Mesenchymal stem cell (in vitro differentiated cells and primary cell): ENCODE results near the gene MINK1.
"Not testable (repeated sequence)": the region's sequence is repeated elsewhere in the genome, so short reads cannot be mapped to it uniquely, and the experiment has no call there.

Source experiments
- DNase-seq: peaks from one replicate; pipeline ENCODE4 v3.0.0-alpha.2; 2013
- H2AFZ ChIP-seq: one replicate; pipeline ENCODE4 v1.6.1; 2013; ENCODE audit warnings: low read depth, mild to moderate bottlenecking, control low read depth, inconsistent platforms, low read length, moderate library complexity
- H2AK5ac ChIP-seq: 2 replicates; pipeline ENCODE4 v1.6.1; 2013; ENCODE audit warnings: low read length, moderate library complexity, mild to moderate bottlenecking, inconsistent platforms; ENCODE audit not compliant: severe bottlenecking
- H2BK120ac ChIP-seq: one replicate; pipeline ENCODE4 v1.6.1; 2013; ENCODE audit warnings: low read depth, mild to moderate bottlenecking, inconsistent platforms, low read length, moderate library complexity
- H2BK12ac ChIP-seq, 2 experiments: one replicate each; pipeline ENCODE4 v1.6.1; 2013; ENCODE audit warnings: inconsistent platforms in 2 of 2, low read length in 2 of 2, mild to moderate bottlenecking in 2 of 2, moderate library complexity in 2 of 2, control low read depth in 1 of 2
- H2BK15ac ChIP-seq: one replicate; pipeline ENCODE4 v1.6.1; 2013; ENCODE audit warnings: mild to moderate bottlenecking, low read depth, inconsistent platforms; ENCODE audit not compliant: poor library complexity, severe bottlenecking
- H2BK5ac ChIP-seq: 2 replicates; pipeline ENCODE4 v1.6.1; 2013; ENCODE audit warnings: low read depth, mild to moderate bottlenecking, low read length, control low read depth, inconsistent platforms; ENCODE audit not compliant: poor library complexity, severe bottlenecking
- H3K14ac ChIP-seq, 2 experiments: one replicate each; pipeline ENCODE4 v1.6.1; 2013; ENCODE audit warnings: inconsistent platforms in 2 of 2, low read length in 2 of 2, control low read depth in 1 of 2, mild to moderate bottlenecking in 1 of 2, moderate library complexity in 1 of 2
- H3K18ac ChIP-seq, 2 experiments: one replicate each; pipeline ENCODE4 v1.6.1; 2013; ENCODE audit warnings: inconsistent platforms in 2 of 2, low read length in 2 of 2, control low read depth in 1 of 2, low read depth in 1 of 2, mild to moderate bottlenecking in 1 of 2
- H3K23ac ChIP-seq, 2 experiments: one replicate each; pipeline ENCODE4 v1.6.1; 2013; ENCODE audit warnings: inconsistent platforms in 2 of 2, low read length in 2 of 2, mild to moderate bottlenecking in 2 of 2, moderate library complexity in 2 of 2, control low read depth in 1 of 2
- H3K27ac ChIP-seq: 2 replicates; pipeline ENCODE4 v1.5.1; 2013; ENCODE audit warnings: mild to moderate bottlenecking, moderate library complexity, low read length, control low read depth, inconsistent platforms; ENCODE audit not compliant: poor library complexity, severe bottlenecking
- H3K27me3 ChIP-seq, 2 experiments: 2 replicates each; pipeline versions ENCODE4 v1.6.1 to v1.7.0; 2013; ENCODE audit warnings: low read length in 2 of 2, mild to moderate bottlenecking in 2 of 2, moderate library complexity in 2 of 2, control low read depth in 1 of 2, inconsistent platforms in 1 of 2; ENCODE audit not compliant: control insufficient read depth in 1 of 2, insufficient read depth in 1 of 2
- H3K36me3 ChIP-seq, 2 experiments: 2 replicates each; pipeline versions ENCODE4 v1.6.1 to v1.7.0; 2013; ENCODE audit warnings: low read length in 2 of 2, control low read depth in 1 of 2, inconsistent platforms in 1 of 2, low read depth in 1 of 2, mild to moderate bottlenecking in 1 of 2; ENCODE audit not compliant: insufficient read depth in 2 of 2, control insufficient read depth in 1 of 2
- H3K4ac ChIP-seq, 2 experiments: one replicate each; pipeline ENCODE4 v1.6.1; 2013; ENCODE audit warnings: inconsistent platforms in 2 of 2, low read length in 2 of 2, mild to moderate bottlenecking in 2 of 2, moderate library complexity in 2 of 2, control low read depth in 1 of 2, low read depth in 1 of 2
- H3K4me1 ChIP-seq: 2 replicates; pipeline ENCODE4 v1.6.1; 2013; ENCODE audit warnings: low read depth, low read length, control low read depth; ENCODE audit not compliant: control insufficient read depth, insufficient read depth
- H3K4me2 ChIP-seq: 2 replicates; pipeline ENCODE4 v1.6.1; 2013; ENCODE audit warnings: low read length, mild to moderate bottlenecking, inconsistent platforms; ENCODE audit not compliant: poor library complexity, severe bottlenecking
- H3K4me3 ChIP-seq, 2 experiments: 2 replicates each; pipeline versions ENCODE4 v1.5.1 to v1.7.0; 2013; ENCODE audit warnings: low read length in 2 of 2, mild to moderate bottlenecking in 2 of 2, control low read depth in 1 of 2, low read depth in 1 of 2; ENCODE audit not compliant: insufficient read depth in 1 of 2
- H3K79me1 ChIP-seq: replicated peaks from 2 replicates; pipeline ENCODE4 v1.6.1; 2013; ENCODE audit warnings: mild to moderate bottlenecking, control low read depth, low read length, inconsistent platforms; ENCODE audit not compliant: poor library complexity, severe bottlenecking
- H3K9ac ChIP-seq: 2 replicates; pipeline ENCODE4 v1.7.0; 2013; ENCODE audit warnings: mild to moderate bottlenecking, low read length, moderate library complexity
- H3K9me3 ChIP-seq: 2 replicates; pipeline ENCODE4 v1.7.0; 2013; ENCODE audit warnings: mild to moderate bottlenecking, low read length; ENCODE audit not compliant: control insufficient read depth
- H4K8ac ChIP-seq: one replicate; pipeline ENCODE4 v1.6.1; 2013; ENCODE audit warnings: inconsistent platforms, mild to moderate bottlenecking, low read length, moderate library complexity
- H4K91ac ChIP-seq: one replicate; pipeline ENCODE4 v1.6.1; 2013; ENCODE audit warnings: mild to moderate bottlenecking, low read length, inconsistent platforms
- WGBS: methylation state at CpG from one replicate; pipeline ENCODE4 v1.1.7; 2013; ENCODE audit warnings: mixed read lengths; 5-methylcytosine and 5-hydroxymethylcytosine counted together

The MINK1 gene

DNA sequence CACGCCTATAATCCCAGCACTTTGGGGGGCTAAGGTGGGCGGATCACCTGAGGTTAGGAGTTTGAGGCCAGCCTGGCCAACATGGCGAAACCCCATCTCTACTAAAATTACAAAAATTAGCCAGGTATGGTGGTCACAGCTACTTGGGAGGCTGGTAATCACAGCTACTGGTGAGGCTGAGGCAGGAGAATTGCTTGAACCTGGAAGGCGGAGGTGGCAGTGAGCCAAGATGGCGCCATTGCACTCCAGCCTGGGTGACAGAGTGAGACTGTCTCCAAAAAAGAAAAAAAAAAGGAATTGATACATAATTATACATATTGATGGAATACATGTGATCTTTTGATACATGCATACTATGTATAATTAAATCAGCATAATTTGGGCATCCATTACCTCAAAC, 34.4 kb downstream of the MINK1 start:
- 96% methylated on average over 2 of the region's 5 CpGs for WGBS

GRCh38 chr17:4869058-4869998, 36.2 kb downstream of the MINK1 start:
- H3K4me2 ChIP-seq, H4K91ac ChIP-seq, H2AK5ac ChIP-seq, H3K4ac ChIP-seq, H2BK12ac ChIP-seq, H2BK15ac ChIP-seq, H3K27me3 ChIP-seq, H3K36me3 ChIP-seq, H3K9me3 ChIP-seq, H3K9ac ChIP-seq, DNase-seq, H3K4me1 ChIP-seq, H3K14ac ChIP-seq, H3K23ac ChIP-seq, H2BK120ac ChIP-seq, H3K27ac ChIP-seq, H4K8ac ChIP-seq, H3K18ac ChIP-seq, H2AFZ ChIP-seq, H2BK5ac ChIP-seq, H3K4me3 ChIP-seq: not testable (repeated sequence)
- 93% methylated on average over 16 of the region's 22 CpGs for WGBS
- peaks cover 22% of the 10 kb centered on the region for H3K79me1 ChIP-seq

More for the DNA sequence above, 34.4 kb downstream of the MINK1 start:
- H2BK15ac ChIP-seq, H3K27ac ChIP-seq, H2BK12ac ChIP-seq, DNase-seq, H3K27me3 ChIP-seq, H3K18ac ChIP-seq, H3K23ac ChIP-seq, H3K4me1 ChIP-seq, H3K4me2 ChIP-seq, H4K91ac ChIP-seq, H2AFZ ChIP-seq, H3K36me3 ChIP-seq, H3K4ac ChIP-seq, H3K9ac ChIP-seq, H3K9me3 ChIP-seq, H3K14ac ChIP-seq, H4K8ac ChIP-seq, H3K4me3 ChIP-seq, H2BK120ac ChIP-seq, H2BK5ac ChIP-seq, H2AK5ac ChIP-seq: not testable (repeated sequence)
- H3K79me1 ChIP-seq, result peaks cover 26% of the 10 kb centered on the region

GRCh38 chr17:4870855-4871254, 37.7 kb downstream of the MINK1 start:
- no peak overlapping the region for H3K4ac ChIP-seq
- no peak overlapping the region for H2BK15ac ChIP-seq
- no peak overlapping the region for H4K91ac ChIP-seq
- H3K18ac ChIP-seq, result no peak overlapping the region
- H3K4me1 ChIP-seq, result no peaks in the 10 kb centered on the region
- no peak overlapping the region for H4K8ac ChIP-seq
- H2AFZ ChIP-seq, result no peak overlapping the region
- peaks cover 7% of the 10 kb centered on the region in 2 experiments for H3K36me3 ChIP-seq
- no peak overlapping the region for H3K4me3 ChIP-seq
- H3K27me3 ChIP-seq, result no peaks in the 10 kb centered on the region
- H2BK12ac ChIP-seq, result no peak overlapping the region
- H3K23ac ChIP-seq, result no peak overlapping the region
- no peak for DNase-seq
- no peak overlapping the region for H3K14ac ChIP-seq
- no peak overlapping the region for H2BK5ac ChIP-seq
- H3K4me2 ChIP-seq, result no peak overlapping the region
- no peak overlapping the region for H2AK5ac ChIP-seq
- WGBS, result 93% methylated on average over 2 of the region's 2 CpGs
- no peak overlapping the region for H3K27ac ChIP-seq
- peaks cover 27% of the 10 kb centered on the region for H3K79me1 ChIP-seq
- no peak overlapping the region for H3K9ac ChIP-seq
- no peaks in the 10 kb centered on the region for H3K9me3 ChIP-seq
- no peak overlapping the region for H2BK120ac ChIP-seq

DNA sequence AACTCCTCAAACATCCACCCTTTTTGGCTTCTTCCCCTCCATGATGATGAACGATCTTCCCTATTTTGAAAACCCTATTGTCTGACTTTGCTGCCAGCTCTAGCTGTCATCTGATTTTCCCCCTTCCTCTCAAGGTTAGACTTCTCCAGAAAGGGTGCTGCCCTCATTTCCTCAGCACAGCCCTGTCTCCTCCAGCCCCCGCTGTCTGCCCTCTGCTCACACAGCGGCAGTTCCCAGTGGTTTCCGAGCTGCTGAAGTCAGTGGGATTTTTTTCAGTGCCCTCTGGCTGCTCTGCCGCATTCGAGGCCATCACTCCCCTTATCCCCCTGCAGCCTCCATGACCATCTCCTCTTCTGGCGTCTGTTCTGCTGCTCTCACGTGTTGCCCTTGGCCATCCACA, 39.6 kb downstream of the MINK1 start:
- no peak overlapping the region for H4K91ac ChIP-seq
- H3K4me2 ChIP-seq, result no peak overlapping the region
- H3K23ac ChIP-seq, result no peak overlapping the region
- H3K9me3 ChIP-seq, result no peaks in the 10 kb centered on the region
- H3K27me3 ChIP-seq, result no peaks in the 10 kb centered on the region
- H2AK5ac ChIP-seq, result no peak overlapping the region
- no peak overlapping the region for H3K27ac ChIP-seq
- H3K9ac ChIP-seq, result no peak overlapping the region
- H3K4me3 ChIP-seq, result no peak overlapping the region
- no peak overlapping the region for H2BK15ac ChIP-seq
- no peaks in the 10 kb centered on the region for H3K4me1 ChIP-seq
- DNase-seq, result no peak
- no peak overlapping the region for H3K18ac ChIP-seq
- H2BK120ac ChIP-seq, result no peak overlapping the region
- no peak overlapping the region for H2AFZ ChIP-seq
- WGBS, result 82% methylated on average over 8 of the region's 8 CpGs
- peaks cover 7 to 14% of the 10 kb centered on the region in 2 experiments for H3K36me3 ChIP-seq
- no peak overlapping the region for H2BK5ac ChIP-seq
- peaks cover 39% of the 10 kb centered on the region for H3K79me1 ChIP-seq
- H3K4ac ChIP-seq, result no peak overlapping the region
- no peak overlapping the region for H3K14ac ChIP-seq
- no peak overlapping the region for H2BK12ac ChIP-seq
- H4K8ac ChIP-seq, result no peak overlapping the region
